Stimulated activated CD4-positive, alpha-beta T cell treated with anti-CD3 and anti-CD28 coated beads, Interleukin-4, amount 100 ng/mL, for 24 hours (primary cell): Measurements from ENCODE around the gene SNRNP35.
"Not testable (repeated sequence)": the region's sequence is repeated elsewhere in the genome, so short reads cannot be mapped to it uniquely, and the experiment has no call there.

ENCODE experiments used
- DNase-seq: peaks from one replicate; pipeline ENCODE4 v3.0.0-alpha.2; 2020

The SNRNP35 gene

DNA sequence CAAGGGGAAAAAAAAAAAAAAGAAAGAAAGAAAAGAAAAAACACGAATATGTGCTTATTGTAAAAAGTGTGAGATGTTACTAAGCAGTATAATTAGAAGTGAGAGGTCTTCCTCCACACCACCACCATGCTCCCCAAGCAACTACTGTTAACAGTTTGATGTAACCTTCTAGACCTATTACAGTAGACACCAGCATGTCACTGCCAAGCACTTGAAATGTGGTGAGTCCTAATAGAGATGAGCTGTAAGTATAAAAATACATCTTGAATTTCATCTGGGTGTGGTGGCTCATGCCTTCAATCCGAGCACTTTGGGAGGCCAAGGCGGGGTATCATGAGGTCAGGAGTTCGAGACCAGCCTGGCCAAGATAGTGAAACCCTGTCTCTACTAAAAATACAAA lies 8.1 kb upstream of the SNRNP35 start:
- DNase-seq = no peak

DNA sequence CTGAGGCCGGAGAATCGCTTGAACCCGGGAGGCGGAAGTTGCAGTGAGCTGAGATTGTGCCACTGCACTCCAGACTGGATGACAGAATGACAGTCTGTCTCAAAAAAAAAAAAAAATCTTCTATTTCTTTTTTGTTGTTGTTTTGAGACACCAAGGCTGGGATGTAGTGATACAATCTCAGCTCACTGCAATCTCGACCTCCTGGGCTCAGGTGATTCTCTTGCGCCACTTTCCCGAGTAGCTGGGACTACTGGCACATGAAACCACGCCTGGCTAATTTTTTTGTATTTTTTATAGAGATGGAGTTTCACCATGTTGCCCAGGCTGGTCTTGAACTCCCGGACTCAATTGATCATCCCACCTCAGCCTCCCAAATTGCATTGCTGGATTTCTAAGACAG lies 7.3 kb upstream of the SNRNP35 start:
- no peak for DNase-seq

DNA sequence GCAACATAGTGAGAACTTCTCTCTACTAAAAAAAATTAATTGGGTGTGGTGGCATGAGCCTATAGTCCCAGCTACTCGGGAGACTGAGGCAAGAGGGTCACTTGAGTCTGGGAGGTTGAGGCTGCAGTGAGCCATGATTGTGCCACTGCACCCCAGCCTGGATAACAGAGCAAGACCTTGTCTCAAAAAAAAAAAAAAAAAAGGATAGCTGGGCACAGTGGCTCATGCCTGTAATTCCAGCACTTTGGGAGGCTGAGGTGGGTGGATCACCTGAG lies 5.7 kb upstream of the SNRNP35 start:
- not testable (repeated sequence) for DNase-seq

DNA sequence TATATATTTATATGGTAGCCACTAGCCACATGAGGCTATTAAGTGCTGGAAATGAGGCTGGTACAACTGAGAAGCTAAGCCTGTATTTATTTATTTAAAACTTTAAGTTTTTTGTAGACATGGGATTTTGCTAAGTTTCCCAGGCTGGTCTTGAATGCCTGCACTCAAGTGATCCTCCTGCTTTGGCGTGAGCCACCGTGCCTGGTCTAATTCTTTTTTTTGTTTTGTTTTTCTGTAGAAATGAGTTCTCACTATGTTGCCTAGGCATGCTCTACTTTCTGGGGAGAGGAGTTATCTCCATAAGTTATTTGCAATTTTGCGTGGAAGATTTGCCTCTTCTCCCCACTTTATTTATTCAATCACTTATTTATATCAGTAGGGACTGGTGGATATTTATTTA lies 4.8 kb upstream of the SNRNP35 start:
- DNase-seq = no peak

DNA sequence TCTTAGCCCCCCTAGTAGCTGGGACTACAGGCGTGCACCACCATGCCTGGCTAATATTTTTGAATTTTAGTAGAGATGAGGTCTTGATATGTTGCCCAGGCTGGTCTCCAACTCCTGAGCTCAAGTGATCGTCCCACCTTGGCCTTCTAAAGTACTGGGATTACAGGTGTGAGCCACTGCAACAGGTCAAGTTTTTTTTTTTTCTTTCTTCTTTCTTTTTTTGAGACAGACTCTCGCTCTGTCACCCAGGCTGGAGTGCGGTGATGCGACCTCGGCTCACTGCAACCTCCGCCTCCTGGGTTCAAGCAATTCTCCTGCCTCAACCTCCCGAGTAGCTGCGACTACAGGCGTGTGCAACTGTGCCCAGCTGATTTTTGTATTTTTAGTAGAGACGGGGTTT lies 5.2 kb downstream of the SNRNP35 start:
- DNase-seq = not testable (repeated sequence)

DNA sequence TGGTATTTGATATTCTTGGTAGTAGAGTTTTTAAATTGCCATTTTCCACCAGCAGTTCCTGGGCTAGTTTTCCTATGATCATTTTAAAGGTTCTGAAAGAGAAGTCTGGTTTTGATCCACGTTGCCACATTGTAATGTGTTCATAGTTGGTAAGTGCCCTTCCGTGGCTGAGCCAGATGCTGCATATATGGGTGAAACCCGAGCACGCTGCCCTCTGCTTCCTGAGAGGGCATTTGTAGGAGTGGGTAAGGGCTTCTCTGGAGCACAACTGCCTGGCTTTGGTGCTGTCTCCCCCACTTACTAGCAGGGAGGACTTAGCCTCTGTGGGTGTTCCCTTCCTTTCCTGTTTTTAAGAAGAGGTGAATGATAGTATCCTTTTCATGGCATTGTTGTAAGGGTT lies 7.1 kb downstream of the SNRNP35 start:
- no peak for DNase-seq

DNA sequence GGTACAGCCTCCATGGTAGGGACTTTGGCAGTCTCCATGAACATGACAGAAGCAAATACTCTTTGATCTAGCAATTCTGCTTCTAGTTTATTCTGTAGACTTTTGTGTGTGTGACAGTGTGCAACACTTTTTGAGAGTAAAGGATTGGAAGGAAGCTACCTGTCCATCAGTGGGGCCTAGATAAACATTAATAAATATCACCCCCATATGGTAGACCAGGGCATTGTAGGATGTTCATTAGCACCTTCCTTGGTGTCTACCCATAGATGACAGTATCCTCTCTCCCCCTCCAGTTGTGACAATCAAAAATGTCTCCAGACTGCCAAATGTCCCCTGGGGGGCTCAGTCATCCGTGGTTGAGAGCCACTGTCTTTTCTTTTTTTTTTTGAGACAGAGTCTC lies 10.8 kb downstream of the SNRNP35 start:
- no peak for DNase-seq

DNA sequence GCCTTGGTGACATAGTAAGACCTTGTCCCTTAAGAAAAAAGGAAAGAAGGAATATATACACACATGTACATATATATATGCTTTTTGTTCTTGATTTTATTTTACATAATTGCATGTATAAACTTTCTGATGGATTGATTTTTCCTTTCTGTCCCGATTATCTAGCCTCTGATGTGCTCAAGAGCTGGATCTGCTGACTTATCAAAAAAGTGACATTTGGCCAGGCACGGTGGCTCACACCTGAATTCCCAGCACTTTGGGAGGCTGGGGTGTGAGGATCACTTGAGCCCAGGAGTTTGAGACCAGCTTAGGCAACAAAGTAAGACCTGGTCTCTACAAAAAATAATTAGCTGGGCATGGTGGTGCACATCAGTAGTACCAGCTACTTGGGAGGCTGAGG lies 12.0 kb downstream of the SNRNP35 start:
- no peak for DNase-seq

DNA sequence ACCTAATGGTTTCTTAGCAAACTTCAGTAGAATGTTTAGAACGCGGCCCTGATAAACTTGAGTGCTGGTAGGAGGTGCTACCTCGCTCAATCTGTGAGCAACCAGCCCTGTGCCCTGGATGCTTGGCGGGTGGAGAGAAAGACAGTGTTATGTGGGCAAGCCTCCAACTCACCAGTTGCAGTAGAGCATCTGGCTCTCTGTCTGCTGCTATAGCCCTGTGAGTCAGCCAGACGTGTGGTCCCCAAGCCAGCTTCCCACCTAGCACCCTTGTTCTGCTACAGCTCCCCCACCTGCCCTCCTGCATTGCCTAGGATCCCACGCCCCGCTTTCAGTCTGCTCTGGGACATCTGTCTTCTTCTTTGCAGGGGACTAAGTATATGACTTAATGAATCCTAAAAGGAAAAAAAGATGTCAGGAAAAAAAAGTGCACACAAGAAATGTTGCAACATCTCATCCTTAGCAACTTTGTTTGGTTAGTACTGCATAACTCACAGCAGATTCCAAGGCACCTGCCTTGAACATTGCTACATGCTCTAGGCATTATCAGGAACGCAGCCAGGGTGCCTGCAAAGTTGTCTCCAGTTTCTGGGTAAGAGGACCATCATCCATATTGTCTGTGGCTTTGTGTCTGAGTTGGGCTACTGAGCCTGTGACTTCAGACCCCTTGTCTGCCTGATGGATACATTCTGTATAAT lies 13.6 kb downstream of the SNRNP35 start:
- DNase-seq = no peak

DNA sequence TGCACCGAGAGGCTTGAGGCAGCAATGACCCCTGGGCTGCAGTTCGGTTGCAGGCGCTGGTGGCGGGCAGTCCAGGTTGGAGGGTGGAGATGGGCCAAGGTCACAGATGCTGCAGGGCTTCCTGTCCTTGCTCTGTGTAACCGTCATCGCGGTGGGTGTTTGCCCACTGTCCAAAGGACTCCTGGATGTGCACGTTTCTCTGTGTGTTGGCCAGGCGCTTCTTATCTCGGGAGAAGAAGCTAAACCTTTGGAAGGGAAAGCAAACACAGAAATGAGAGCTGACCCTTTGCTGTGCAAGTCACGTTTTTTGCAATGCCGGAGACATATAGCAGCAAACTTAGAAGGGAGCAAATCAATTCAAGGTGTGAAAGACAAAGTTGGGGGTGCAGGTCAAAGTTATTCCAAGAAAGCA lies 14.5 kb downstream of the SNRNP35 start:
- DNase-seq = no peak

DNA sequence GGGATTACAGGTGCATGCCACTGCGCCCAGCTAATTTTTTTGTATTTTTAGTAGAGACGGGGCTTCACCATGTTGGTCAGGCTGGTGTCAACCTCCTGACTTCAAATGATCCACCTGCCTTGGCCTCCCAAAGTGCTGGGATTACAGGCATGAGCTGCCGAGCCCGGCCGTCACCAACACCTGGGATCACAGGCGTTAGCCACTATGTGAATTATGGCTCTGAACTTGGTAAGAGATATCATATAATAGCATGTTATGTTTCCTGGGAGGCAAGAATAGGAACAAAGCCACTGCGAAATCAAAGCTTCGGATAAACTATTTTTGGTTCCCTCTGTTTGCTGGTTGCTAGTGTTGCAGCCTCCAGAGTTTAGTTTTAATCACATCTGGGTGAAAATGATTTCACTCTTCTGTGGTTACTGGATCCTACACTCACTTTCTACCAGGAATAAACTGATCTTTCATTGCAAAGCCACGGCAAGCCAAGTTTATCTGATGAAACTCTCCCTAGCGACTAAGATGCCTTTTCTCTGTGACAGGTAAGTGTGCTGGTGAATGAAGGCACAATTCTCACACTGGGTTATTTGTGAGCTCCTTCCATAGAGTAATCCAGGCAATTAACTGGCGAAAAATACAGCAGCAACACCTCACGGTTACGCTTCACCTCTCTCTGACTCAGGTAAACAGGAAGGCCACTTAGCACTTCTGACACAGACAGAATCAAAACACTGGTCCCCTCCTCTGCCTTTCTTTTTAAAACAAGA lies 16.7 kb downstream of the SNRNP35 start:
- no peak for DNase-seq

DNA sequence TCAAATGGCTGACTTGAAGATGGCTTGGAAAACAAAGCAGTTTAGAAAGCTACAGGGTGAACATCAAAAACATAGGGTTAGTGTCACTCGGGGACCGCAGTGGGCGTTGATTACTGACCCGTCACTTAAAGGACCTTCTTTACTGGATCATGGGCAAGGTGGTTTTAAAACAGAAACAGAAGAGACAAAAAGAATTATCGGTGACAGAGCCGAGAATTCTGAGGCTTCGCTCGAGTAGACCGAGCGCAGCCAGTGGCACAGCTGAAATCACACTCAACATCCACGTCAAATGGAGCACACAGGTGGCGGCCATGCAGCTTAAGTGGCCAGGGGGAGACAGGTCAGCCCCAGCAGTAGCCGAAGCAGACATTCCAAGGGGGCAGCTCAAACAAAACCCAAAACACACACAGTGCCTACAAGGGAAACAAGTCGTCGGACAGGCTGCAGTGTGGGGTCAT lies 17.3 kb downstream of the SNRNP35 start:
- no peak for DNase-seq

DNA sequence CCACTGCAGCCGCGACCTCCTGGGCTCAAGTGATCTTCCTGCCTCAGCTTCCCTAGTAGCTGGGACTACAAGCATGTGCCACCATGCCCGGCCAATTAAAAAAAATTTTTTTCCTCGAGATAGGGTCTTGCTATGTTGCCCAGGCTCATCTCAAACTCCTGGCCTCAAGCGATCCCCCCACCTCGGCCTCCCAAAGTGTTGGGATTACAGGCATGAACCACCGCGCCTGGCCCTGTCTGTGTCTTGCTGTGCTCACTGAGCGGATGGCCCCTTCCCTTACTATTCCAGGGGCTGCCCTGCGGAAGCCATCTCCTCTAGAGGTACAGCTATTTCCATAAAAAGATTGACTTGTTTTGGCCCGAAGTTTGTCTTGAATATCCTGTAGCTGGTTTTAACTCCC lies 20.1 kb downstream of the SNRNP35 start:
- DNase-seq = no peak

DNA sequence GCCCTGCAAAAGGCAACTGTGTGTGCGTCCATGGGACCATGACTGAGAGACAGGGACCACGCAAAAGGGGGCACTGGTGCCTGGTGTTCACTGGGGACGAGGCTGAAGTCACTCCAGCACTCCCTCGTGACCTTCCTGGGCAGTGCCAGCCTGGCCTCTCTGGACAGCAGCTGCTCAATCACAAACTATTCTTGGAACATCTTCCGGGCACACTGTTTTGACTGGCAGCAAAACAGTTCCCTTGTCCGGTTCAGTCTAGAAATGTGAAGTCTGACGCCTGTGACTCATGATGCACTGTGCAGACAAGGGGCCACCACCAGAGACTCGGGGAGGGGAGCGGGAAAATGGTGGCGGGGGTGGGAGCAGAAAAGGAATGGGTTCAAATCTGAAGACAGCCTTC lies 20.8 kb downstream of the SNRNP35 start:
- DNase-seq = no peak

DNA sequence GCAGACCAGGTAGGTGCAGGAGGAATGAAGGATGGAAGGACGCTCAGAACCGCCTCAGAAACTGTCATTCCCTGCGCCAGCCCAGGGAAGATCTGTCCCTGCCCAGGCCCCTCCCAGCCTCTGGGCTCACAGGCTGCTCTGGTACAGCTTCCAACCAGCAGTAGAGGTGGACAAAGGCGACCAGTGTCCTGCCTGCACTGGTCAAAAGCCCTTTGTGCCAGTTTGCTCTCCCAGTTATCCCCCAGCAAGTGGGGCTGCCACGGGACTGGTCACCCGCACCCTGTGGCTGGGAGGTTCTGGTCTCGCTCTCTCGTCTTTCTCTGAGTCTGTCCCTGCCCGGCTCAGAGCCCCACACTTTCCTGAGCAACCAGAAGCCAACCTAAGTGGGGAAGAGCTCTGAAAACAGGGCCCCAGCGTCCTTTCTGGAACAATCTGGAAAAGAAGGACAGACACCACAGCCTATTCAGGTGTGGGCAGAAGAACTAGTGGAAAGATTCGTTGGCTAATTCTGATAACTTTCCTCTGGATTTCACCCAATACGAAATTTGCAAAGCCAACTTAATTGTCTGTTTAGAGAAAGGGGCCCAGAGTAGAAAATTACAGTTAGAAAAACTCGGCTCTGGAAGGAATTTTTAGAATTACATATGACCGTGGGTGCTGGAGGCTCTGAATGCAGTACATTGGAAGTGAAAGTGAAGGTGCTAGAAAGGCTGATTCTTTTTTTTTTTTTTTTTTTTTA lies 21.7 kb downstream of the SNRNP35 start:
- DNase-seq = no peak

DNA sequence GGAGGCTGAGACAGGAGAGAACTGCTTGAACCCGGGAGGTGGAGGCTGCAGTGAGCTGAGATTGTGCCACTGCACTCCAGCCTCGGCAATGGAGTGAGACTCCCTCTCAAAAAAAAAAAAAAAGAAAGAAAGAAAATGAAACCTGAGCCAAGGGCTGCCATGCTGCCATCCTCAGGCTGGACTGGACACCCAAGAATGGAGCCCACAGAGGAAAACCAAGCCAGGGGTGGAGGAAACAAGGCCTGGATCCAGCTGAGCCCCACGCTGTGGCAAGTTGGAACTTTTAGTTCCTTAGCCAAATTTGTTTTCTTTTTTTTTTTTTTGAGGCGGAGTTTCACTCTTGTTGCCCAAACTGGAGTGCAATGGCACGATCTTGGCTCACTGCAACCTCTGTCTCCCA lies 23.3 kb downstream of the SNRNP35 start:
- DNase-seq = not testable (repeated sequence)

DNA sequence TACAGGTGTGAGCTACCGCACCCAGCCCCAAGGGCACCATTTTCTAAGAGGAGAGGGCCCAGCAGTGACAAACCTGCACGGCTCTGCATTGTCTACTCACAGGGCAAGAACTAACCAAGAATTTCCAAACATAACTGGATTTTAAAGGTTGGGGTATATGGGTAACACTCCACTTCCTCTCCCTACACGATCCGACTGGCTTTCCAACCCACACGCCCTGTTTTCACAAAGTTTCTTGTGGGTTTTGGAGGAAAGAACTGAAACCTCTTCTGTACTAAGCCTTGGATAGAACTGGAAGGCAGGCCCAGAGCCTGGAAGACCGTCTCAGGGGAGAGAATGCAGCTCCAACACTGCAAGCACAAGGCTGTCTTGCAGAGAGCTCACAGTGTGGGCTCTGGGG lies 24.9 kb downstream of the SNRNP35 start:
- DNase-seq = no peak

DNA sequence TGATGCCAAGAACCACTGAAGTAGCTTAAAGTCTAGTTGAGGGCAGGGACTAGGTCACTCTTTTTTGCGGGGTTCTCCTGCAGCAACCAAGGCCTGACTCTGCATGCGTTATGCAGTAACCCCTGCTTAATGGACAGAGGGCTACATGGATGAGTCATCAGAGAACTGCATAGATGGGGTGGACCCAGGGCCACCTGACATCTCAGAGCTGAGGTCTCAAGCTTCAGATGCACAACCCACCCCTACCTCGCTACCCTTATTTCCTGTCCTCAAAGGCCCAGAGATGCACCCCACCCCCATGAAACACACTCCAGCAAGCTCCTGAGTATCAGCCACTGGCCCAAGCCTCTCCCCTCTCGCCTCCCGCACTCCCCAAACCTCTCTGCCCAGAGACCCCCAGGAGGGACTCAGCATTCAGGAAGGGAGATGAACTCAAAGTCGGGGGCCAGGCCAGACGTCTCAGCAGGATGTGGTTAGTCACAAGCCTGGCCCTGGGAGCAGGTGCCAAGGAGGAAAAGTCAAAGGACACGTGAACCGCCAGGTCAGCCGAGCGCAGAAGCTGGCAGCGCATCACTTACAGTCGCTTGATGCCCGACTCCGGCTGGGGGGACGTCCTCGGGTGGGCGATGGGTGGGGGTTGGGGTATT lies 25.8 kb downstream of the SNRNP35 start:
- DNase-seq = no peak

DNA sequence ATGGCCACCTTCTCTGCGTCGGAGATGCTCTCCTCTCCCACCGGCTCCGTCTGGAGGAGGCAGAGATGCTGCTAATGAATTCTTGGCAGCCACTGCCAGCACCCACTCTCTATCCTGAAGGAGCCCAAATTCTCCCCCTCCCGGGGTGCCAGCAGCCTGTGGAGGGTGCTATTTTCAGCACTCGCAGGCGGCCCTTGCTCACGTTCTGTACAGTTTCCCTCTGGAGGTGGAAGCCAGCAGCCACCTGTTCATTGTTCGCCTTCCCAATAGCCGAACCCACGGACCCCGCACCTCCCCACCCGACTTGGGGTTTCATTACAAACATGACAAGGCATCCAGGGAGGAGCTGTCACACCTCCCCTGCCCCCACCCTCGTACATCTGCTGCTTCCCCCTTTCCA lies 27.8 kb downstream of the SNRNP35 start:
- DNase-seq = no peak

DNA sequence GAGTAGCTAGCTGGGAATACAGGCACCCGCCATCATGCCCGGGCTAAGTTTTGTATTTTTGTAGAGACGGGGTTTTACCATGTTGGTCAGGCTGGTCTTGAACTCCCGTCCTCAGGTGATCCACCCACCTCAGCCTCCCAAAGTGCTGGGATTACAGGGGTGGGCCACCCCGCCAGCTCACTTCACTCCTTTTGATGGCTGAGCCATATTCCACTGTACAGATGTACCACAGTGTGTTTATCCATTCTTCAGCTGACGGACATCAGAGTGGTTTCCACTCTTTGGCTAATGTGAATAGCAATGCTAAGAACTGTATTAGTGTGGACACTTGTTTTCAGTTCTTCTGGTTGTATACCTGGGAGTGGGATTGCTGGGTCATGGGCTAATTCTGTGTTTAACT lies 29.5 kb downstream of the SNRNP35 start:
- no peak for DNase-seq

DNA sequence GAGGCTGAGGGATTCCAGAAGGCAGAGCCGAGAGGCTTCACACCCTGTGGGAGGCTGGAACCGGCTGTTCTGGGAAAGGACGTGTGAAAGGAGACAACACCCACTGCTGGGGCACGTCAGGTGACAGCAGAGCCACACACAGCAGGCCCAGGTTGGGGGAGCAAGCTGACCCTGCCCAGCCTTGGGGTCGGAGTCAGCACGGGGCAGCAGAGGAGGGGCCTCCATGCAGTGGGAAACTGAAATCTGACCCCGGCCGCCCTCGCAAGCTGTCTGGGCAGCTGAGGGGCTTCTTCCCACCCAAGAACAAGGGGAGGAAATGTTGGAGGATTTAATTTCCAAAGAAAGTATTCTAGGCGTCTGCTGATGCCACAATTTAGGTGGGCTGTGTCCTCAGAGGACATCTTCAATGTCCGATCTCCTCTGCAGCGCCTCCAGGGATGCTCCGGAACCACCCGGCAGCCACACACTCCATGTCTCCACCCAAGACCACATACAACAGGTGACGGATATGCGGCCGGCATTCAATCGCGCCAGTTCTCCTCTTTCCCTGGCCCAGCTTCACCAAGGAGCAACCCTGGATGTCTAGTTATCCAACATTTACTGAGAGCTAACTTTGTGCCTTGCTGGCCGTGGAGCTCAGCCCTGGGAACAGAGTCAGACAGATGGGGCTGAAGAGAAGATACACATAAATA lies 30.7 kb downstream of the SNRNP35 start:
- DNase-seq = no peak

DNA sequence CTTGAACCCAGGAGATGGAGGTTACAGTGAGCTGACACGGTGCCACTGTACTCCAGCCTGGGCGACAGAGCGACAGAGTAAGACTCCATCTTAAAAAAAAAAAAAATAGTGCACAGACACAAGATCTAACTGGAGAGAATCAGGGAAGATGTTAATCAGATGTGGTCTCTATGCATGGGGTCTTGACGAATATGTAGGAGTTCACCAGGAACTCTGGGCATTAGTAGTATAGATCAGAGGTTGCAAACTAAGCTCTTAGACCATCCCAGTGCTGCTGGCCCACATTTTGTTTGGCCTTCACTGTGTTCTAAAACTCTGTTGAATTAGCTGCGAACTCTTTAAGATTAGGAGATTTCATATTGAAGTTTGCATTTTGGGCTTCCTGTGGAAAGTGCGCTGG lies 31.6 kb downstream of the SNRNP35 start:
- no peak for DNase-seq

DNA sequence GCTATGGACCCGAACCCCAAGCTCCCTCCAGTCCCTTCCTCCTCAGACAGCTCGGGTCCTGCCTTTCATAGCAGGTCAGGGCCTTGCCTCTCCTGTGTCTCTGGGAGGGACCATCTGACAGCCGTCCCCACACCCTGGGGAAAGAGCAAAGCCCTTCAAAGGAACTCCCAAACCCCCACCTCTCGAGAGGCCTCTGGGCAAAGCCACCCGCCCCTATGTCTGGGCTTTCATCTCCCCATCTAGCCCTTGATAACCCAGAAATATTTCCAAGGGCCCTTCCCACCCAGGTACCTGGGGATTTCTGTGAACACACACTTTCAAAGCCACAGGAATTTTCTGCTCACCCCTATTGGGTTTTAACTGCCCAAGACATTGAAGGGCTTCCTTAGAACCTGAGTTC lies 32.1 kb downstream of the SNRNP35 start:
- no peak for DNase-seq
